Keratinocyte (primary cell): ENCODE measurements around the gene FAM53A. TPM values are rescaled to one million over a fixed set of nuclear protein-coding genes. Genes with fewer than 3 reads are reported as not detected.

Source experiments
- DNase-seq: peaks from one replicate; pipeline ENCODE4 v3.0.0-alpha.2; 2011; ENCODE audit warnings: low read depth, missing footprints, low spot score
- FAIRE-seq: peaks from 2 replicates; lab custom pipeline; 2011; peaks lifted over from hg19 to GRCh38; lab: Jason Lieb, UNC
- H2AFZ ChIP-seq: 2 replicates; pipeline ENCODE4 v1.6.0; 2012; ENCODE audit warnings: low read length, control low read depth, inconsistent platforms; ENCODE audit not compliant: control insufficient read depth
- H3K27ac ChIP-seq: 2 replicates; pipeline ENCODE4 v1.5.1; 2011; ENCODE audit warnings: low read length; ENCODE audit not compliant: control insufficient read depth, insufficient read depth
- H3K27me3 ChIP-seq: 3 replicates; pipeline ENCODE4 v1.6.0; 2011; ENCODE audit warnings: low read length; ENCODE audit not compliant: control insufficient read depth, insufficient read depth; ENCODE audit errors: extremely low read depth
- H3K36me3 ChIP-seq, 2 experiments: 2 replicates in 1 of 2; 3 replicates in 1 of 2; pipeline ENCODE4 v1.5.1; 2011; ENCODE audit warnings: low read length in 2 of 2, mild to moderate bottlenecking in 1 of 2; ENCODE audit not compliant: control insufficient read depth in 2 of 2, insufficient read depth in 2 of 2; ENCODE audit errors: extremely low read depth in 1 of 2
- H3K4me1 ChIP-seq: 3 replicates; pipeline ENCODE4 v1.5.1; 2011; ENCODE audit warnings: low read length; ENCODE audit not compliant: control insufficient read depth, insufficient read depth; ENCODE audit errors: extremely low read depth
- H3K4me2 ChIP-seq: 3 replicates; pipeline ENCODE4 v1.6.0; 2011; ENCODE audit warnings: low read depth, low read length; ENCODE audit not compliant: control insufficient read depth, insufficient read depth; ENCODE audit errors: extremely low read depth
- H3K4me3 ChIP-seq, 3 experiments: fragments of 200-600 bp in 1 of 3; sonication (generic) in 1 of 3; 2 replicates in 2 of 3; 3 replicates in 1 of 3; pipeline ENCODE4 v1.5.1; 2011 to 2016; ENCODE audit warnings: low read length in 3 of 3, mild to moderate bottlenecking in 3 of 3, control low read depth in 2 of 3, inconsistent platforms in 1 of 3, low read depth in 1 of 3, mixed read lengths in 1 of 3, mixed run types in 1 of 3, moderate library complexity in 1 of 3; ENCODE audit not compliant: control insufficient read depth in 2 of 3, insufficient read depth in 2 of 3; ENCODE audit errors: extremely low read depth in 1 of 3
- H3K79me2 ChIP-seq: 2 replicates; pipeline ENCODE4 v1.6.0; 2012; ENCODE audit warnings: low read length; ENCODE audit not compliant: control insufficient read depth, insufficient read depth
- H3K9ac ChIP-seq: 3 replicates; pipeline ENCODE4 v1.6.0; 2011; ENCODE audit warnings: low read length; ENCODE audit not compliant: control insufficient read depth, insufficient read depth; ENCODE audit errors: extremely low read depth
- H3K9me1 ChIP-seq: 3 replicates; pipeline ENCODE4 v1.6.0; 2011; ENCODE audit warnings: low read length; ENCODE audit not compliant: control insufficient read depth, insufficient read depth; ENCODE audit errors: extremely low read depth
- H3K9me3 ChIP-seq: 2 replicates; pipeline ENCODE4 v1.5.1; 2012; ENCODE audit warnings: low read depth, low read length; ENCODE audit not compliant: control insufficient read depth
- H4K20me1 ChIP-seq: 3 replicates; pipeline ENCODE4 v1.6.0; 2011; ENCODE audit warnings: low read length; ENCODE audit not compliant: control insufficient read depth, insufficient read depth; ENCODE audit errors: extremely low read depth
- EZH2 ChIP-seq: IDR thresholded peaks from one replicate; pipeline ENCODE4 v1.6.1; 2012; ENCODE audit warnings: inconsistent platforms, mild to moderate bottlenecking, low read length, moderate library complexity
- dilution Hi-C: fragments of 300-500 bp; cut with MboI; formaldehyde crosslinking; loops from one replicate; pipeline ENCODE4 v1.7.0; 2020; ENCODE audit warnings: low sequenced_read_pairs; ENCODE audit not compliant: extremely low pct_ligation_motif_present
- polyA plus RNA-seq, 5 experiments: library from polyadenylated mRNA; depleted of rRNA in 3 of 5; stranded (reverse) in 3 of 5; stranded (forward) in 1 of 5; unstranded in 1 of 5; fragments of >200 nt; gene quantifications; 1 replicate in 1 of 5; 2 replicates in 3 of 5; 3 replicates in 1 of 5; pipeline versions ENCODE4 v1.2.1 to v1.2.3, GENCODE V29; 2011 to 2012; ENCODE audit warnings: missing spikeins in 2 of 5, low read depth in 1 of 5, low replicate concordance in 1 of 5
- TF ChIP-seq, protein P1 (sequence below), 3 experiments: IDR thresholded peaks in 1 of 3; conservative IDR thresholded peaks in 1 of 3; optimal IDR thresholded peaks in 1 of 3; 2 replicates in 2 of 3; 3 replicates in 1 of 3; pipeline versions ENCODE3 to v1.5.1; 2011; ENCODE audit warnings: low read length in 3 of 3, mild to moderate bottlenecking in 3 of 3, moderate library complexity in 2 of 3, control low read depth in 1 of 3, inconsistent platforms in 1 of 3; ENCODE audit not compliant: insufficient read depth in 2 of 3; ENCODE audit errors: extremely low read depth in 1 of 3

FAM53A gene
- polyA plus RNA-seq, 1 donor (not counting 4 experiments of a cell fraction or from before 2014, with no cell fraction given), result 0.50 TPM

DNA sequence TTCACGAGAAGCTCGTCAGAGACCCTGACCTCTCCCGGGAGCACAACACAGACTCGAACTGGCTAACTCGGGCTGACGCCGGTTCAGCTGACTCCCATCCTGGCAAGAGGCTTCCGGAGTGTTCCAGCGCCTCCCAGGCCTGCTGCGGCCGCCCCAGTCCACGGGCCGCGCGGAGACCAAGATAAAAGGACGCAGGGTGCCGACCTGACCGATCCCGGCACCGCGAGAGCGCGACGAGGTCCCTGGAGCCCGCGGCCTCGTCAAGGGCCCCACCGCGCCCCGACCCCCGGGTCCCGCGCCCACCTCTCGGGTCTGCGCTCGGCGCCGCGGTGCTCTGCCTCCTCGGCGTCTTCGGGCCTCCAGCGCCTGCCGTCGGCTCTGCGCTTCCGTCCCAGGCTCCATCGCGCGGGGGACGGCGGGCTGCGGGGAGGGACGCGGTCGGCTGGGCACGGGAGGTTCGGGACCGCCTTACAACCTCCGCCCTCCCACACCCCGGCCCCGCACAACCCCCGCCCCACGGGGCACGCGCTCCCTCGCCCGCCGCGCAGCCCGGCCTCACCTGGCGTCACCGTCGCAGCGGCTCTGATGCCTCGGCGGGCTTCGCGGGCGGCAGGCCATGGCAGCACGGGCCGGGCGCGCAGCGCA, 27.6 kb upstream of the FAM53A start:
- peak overlapping the region; percentile 66 for H2AFZ ChIP-seq
- no peak for TF ChIP-seq EZH2
- TF ChIP-seq, protein P1, sequence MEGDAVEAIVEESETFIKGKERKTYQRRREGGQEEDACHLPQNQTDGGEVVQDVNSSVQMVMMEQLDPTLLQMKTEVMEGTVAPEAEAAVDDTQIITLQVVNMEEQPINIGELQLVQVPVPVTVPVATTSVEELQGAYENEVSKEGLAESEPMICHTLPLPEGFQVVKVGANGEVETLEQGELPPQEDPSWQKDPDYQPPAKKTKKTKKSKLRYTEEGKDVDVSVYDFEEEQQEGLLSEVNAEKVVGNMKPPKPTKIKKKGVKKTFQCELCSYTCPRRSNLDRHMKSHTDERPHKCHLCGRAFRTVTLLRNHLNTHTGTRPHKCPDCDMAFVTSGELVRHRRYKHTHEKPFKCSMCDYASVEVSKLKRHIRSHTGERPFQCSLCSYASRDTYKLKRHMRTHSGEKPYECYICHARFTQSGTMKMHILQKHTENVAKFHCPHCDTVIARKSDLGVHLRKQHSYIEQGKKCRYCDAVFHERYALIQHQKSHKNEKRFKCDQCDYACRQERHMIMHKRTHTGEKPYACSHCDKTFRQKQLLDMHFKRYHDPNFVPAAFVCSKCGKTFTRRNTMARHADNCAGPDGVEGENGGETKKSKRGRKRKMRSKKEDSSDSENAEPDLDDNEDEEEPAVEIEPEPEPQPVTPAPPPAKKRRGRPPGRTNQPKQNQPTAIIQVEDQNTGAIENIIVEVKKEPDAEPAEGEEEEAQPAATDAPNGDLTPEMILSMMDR (optimal IDR thresholded peaks at IDR 0.05 in 1 of 3, IDR thresholded peaks at IDR 0.05 in 1 of 3, conservative IDR thresholded peaks at IDR 0.05 in 1 of 3; ENCODE audit: extremely low read depth in 1 of 3, insufficient read depth in 2 of 3, low read length in 3 of 3), result no peak
- H3K27ac ChIP-seq, result peak overlapping the region; percentile 96
- no peak for FAIRE-seq
- H3K4me3 ChIP-seq, result peak overlapping the region; percentile 67 to 99 (median 96)
- H3K4me1 ChIP-seq, result peaks cover 26% of the 10 kb centered on the region
- dilution Hi-C loops, result no loop called here
- DNase-seq, result no peak
- H3K79me2 ChIP-seq, result peaks cover 62% of the 10 kb centered on the region
- peaks cover 9% of the 10 kb centered on the region for H4K20me1 ChIP-seq
- no peaks in the 10 kb centered on the region for H3K9me1 ChIP-seq
- H3K36me3 ChIP-seq, result peaks cover 2 to 11% of the 10 kb centered on the region in 2 experiments
- no peaks in the 10 kb centered on the region for H3K27me3 ChIP-seq
- peak overlapping the region; percentile 92 for H3K4me2 ChIP-seq
- H3K9me3 ChIP-seq, result no peaks in the 10 kb centered on the region
- H3K9ac ChIP-seq, result peak overlapping the region; percentile 94

DNA sequence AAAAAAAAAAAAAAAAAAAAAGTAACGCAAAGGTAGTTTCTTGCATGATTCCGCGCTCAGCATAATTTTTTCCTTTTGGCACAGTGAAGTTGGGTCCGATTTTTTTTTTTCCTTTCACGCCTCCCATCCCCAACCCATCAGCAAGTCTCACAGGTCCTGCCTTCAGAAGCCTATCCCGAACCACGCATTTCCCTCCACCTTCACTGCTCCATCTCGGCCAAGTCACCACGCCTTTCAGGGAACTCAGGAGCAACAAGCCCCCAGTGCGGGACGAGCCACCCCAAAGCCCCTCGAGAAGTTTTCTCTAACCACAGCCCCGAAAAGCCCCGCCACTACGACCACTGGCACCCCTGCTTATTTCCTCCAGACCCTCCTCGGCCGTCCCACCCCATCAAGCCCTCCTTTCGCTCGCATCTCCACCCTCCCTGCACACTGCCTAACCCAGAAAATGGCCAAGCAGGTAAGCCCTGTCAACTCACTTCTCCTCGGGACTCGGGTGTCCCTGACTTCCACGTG, 27.0 kb upstream of the FAM53A start:
- Histone ChIP-seq H3K4me1 (peaks cover 26% of the 10 kb centered on the region), H3K4me2 (peak overlapping the region; percentile 92), H3K4me3 (peak overlapping the region; percentile 67 to 99 (median 96)), H3K27ac (peak overlapping the region; percentile 96), H4K20me1 (peaks cover 9% of the 10 kb centered on the region), H3K9ac (peak overlapping the region; percentile 94), H3K36me3 (peaks cover 4 to 12% of the 10 kb centered on the region in 2 experiments), H3K27me3 (no peaks in the 10 kb centered on the region), H2AFZ (peak overlapping the region; percentile 66), H3K79me2 (peaks cover 64% of the 10 kb centered on the region), H3K9me1 (no peaks in the 10 kb centered on the region), H3K9me3 (no peaks in the 10 kb centered on the region)
- no peak for DNase-seq
- FAIRE-seq, result no peak
- dilution Hi-C loops, result no loop called here
- no peak for TF ChIP-seq EZH2
- TF ChIP-seq, protein P1 (optimal IDR thresholded peaks at IDR 0.05 in 1 of 3, IDR thresholded peaks at IDR 0.05 in 1 of 3, conservative IDR thresholded peaks at IDR 0.05 in 1 of 3; ENCODE audit: extremely low read depth in 1 of 3, insufficient read depth in 2 of 3, low read length in 3 of 3), result no peak
